Neural cell (in vitro differentiated cells): ENCODE results near the gene RBM6.

Source experiments
- CTCF ChIP-seq: fragments of 450-650 bp; IDR thresholded peaks from 2 replicates; pipeline ENCODE4 v1.5.1; 2014; ENCODE audit warnings: antibody characterized with exemption, mild to moderate bottlenecking, moderate library complexity; ENCODE audit not compliant: poor library complexity, severe bottlenecking
- EZH2 ChIP-seq: fragments of 200-600, 300-800 bp; shearing (Covaris generic), sonication (generic); IDR thresholded peaks from 2 replicates; pipeline ENCODE4 v1.6.1; 2014; ENCODE audit warnings: antibody characterized with exemption, low read length, borderline replicate concordance, mild to moderate bottlenecking; ENCODE audit not compliant: insufficient read depth, poor library complexity, severe bottlenecking

- no peak for TF ChIP-seq CTCF
- no peak for TF ChIP-seq EZH2
Observed at GRCh38 chr3:50044976-50045375, 105.0 kb downstream of the RBM6 start.
